Tibial nerve (tissue), 4 donors: ENCODE data around the gene RPA1. TPM values are rescaled to one million over a fixed set of nuclear protein-coding genes. Genes with fewer than 3 reads are reported as not detected.
"Not testable (repeated sequence)": the region's sequence is repeated elsewhere in the genome, so short reads cannot be mapped to it uniquely, and the experiment has no call there.

Experiments
- DNase-seq, 2 donors: peaks; one replicate each; pipeline ENCODE4 v3.0.0-alpha.2; 2019; ENCODE audit warnings: low spot score in 2 of 2
- H3K27ac ChIP-seq, 4 donors: fragments of 200-600 bp; sonication (generic) in 3 of 4; one replicate each; pipeline ENCODE4 v1.5.1; 2017 to 2019; ENCODE audit warnings: mild to moderate bottlenecking in 1 of 4
- H3K27me3 ChIP-seq, 2 donors: fragments of 200-600 bp; sonication (generic) in 1 of 2; one replicate each; pipeline versions ENCODE4 v1.5.1 to v1.6.0; 2017 to 2019
- H3K36me3 ChIP-seq, 3 donors: fragments of 200-600 bp; sonication (generic); one replicate each; pipeline ENCODE4 v1.5.1; 2018 to 2019
- H3K4me1 ChIP-seq, 4 donors: fragments of 200-600 bp; sonication (generic) in 3 of 4; one replicate each; pipeline ENCODE4 v1.5.1; 2017 to 2019
- H3K4me3 ChIP-seq, 4 donors: fragments of 200-600 bp; sonication (generic) in 3 of 4; one replicate each; pipeline ENCODE4 v1.5.1; 2017 to 2019; ENCODE audit warnings: mild to moderate bottlenecking in 1 of 4, moderate library complexity in 1 of 4
- H3K9me3 ChIP-seq, 4 donors: fragments of 200-600 bp; sonication (generic) in 3 of 4; one replicate each; pipeline ENCODE4 v1.5.1; 2017 to 2019
- CTCF ChIP-seq, 5 experiments: fragments of 200-600 bp in 3 of 5; fragments of 450-650 bp in 2 of 5; sonication (generic) in 3 of 5; IDR thresholded peaks; one replicate each; pipeline ENCODE4 v1.5.1; 2016 to 2019; ENCODE audit warnings: antibody characterized with exemption in 5 of 5, mild to moderate bottlenecking in 3 of 5, moderate library complexity in 2 of 5
- EP300 ChIP-seq, 2 donors: sonication (generic); formaldehyde crosslinking; IDR thresholded peaks; one replicate each; pipeline ENCODE4 v1.6.1; 2017; ENCODE audit warnings: antibody characterized with exemption in 2 of 2, mild to moderate bottlenecking in 1 of 2
- POLR2A ChIP-seq, 2 donors: fragments of 450-650 bp; IDR thresholded peaks; one replicate each; pipeline ENCODE4 v1.6.1; 2017; ENCODE audit warnings: antibody characterized with exemption in 2 of 2, mild to moderate bottlenecking in 2 of 2, moderate library complexity in 2 of 2
- WGBS, 2 donors: methylation state at CpG; one replicate each; pipeline ENCODE4 v1.1.5; 2018; 5-methylcytosine and 5-hydroxymethylcytosine counted together
- total RNA-seq, 4 donors: library from RNA; depleted of rRNA; stranded (reverse); fragments of >200 nt; gene quantifications; one replicate each; pipeline ENCODE4 v1.1.0, GENCODE V29; 2016

Gene RPA1
- total RNA-seq, 4 donors from 2014 or later, result 18.0 to 31.0 (median 26.7) TPM

DNA sequence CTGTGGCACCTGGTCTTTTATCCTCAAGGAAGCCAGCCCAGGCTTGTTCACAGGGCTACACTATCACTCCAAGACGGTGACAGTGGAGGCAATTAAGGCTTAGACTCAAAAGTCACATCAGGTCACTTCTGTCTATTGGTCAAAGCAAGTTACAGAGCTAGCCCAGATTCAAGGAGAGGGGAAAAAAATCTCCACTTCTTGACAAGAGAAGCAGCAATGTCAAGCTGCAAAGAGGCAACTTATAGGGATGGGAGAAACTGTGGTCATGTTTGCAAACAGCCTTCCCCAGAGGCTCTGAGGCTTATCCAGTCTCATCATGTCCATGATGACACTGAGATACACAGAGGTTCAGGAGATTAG, 36.4 kb upstream of the RPA1 start:
- no peaks in the 10 kb centered on the region for H3K36me3 ChIP-seq
- no peak overlapping the region for H3K27ac ChIP-seq
- DNase-seq, result no peak
- peaks cover 0 to 12% (median 0%) of the 10 kb centered on the region in 4 donors for H3K4me1 ChIP-seq
- H3K9me3 ChIP-seq, result no peaks in the 10 kb centered on the region
- TF ChIP-seq CTCF (IDR thresholded peaks at IDR 0.05), result no peak
- TF ChIP-seq POLR2A (IDR thresholded peaks at IDR 0.05), result no peak
- no peak for TF ChIP-seq EP300 (IDR thresholded peaks at IDR 0.05)
- 60 to 74% methylated on average over 1 of the region's 1 CpG for WGBS, 2 donors
- H3K27me3 ChIP-seq, result no peaks in the 10 kb centered on the region
- no peak overlapping the region for H3K4me3 ChIP-seq

DNA sequence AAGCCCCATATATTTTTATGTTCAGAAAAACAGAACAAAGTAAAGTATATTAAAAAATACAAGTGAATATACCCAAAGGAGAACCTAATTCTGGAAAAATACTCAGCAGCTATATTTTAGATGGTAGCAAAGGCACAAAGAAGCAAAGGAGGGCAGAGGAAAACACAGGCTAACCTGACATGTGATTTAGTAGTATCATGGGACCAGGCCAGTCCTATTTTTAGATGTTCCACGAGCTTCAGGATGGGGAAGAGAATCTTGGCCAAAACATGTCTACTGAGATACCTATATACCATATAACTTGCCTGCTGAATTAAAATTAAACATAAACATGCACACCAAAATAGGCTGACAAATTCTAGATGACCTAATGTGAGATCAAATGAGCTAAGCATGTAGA, 33.0 kb upstream of the RPA1 start:
- Histone ChIP-seq H3K27me3 (no peaks in the 10 kb centered on the region), H3K9me3 (no peaks in the 10 kb centered on the region), H3K4me1 (peaks cover 0 to 12% (median 0%) of the 10 kb centered on the region in 4 donors), H3K4me3 (no peak overlapping the region), H3K27ac (peak overlapping the region in 3 of 4 donors; percentile 48 to 50 (median 48)), H3K36me3 (peaks cover 0 to 18% (median 4%) of the 10 kb centered on the region in 3 donors)
- WGBS, 2 donors, result 13 to 17% methylated on average over 1 of the region's 1 CpG
- DNase-seq, result no peak
- TF ChIP-seq EP300 (IDR thresholded peaks at IDR 0.05) (peak in 1 of 2 donors; percentile 60), CTCF (IDR thresholded peaks at IDR 0.05) (no peak), POLR2A (IDR thresholded peaks at IDR 0.05) (no peak)

- WGBS, 2 donors, result 72 to 76% methylated on average over 3 of the region's 3 CpGs
- Histone ChIP-seq H3K4me1 (peaks cover 0 to 12% (median 0%) of the 10 kb centered on the region in 4 donors), H3K4me3 (no peak overlapping the region), H3K27me3 (no peaks in the 10 kb centered on the region), H3K9me3 (no peaks in the 10 kb centered on the region), H3K36me3 (peaks cover 0 to 22% (median 4%) of the 10 kb centered on the region in 3 donors), H3K27ac (peak overlapping the region in 2 of 4 donors; percentile 36 to 48)
- TF ChIP-seq POLR2A (IDR thresholded peaks at IDR 0.05), result no peak
- DNase-seq, result no peak
Observed at GRCh38 chr17:1797323-1797722, 32.5 kb upstream of the RPA1 start.

DNA sequence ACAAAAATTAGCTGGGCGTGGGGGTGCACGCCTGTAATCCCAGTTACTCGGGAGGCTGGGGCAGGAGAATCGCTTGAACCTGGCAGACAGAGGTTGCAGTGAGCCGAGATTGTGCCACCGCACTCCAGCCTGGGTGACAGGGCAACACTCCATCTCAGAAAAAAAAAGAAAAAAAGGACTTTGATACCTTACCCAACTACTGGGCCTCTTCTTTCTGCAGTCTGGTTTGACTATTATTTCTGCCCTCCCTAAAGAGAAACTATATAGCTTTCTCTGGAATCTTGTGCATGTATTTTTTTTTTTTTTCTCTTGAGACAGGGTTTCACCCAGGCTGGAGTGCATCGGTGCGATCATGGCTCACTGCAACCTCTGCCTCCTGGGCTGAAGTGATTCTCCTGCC, 32.0 kb upstream of the RPA1 start:
- peaks cover 0 to 25% (median 4%) of the 10 kb centered on the region in 3 donors for H3K36me3 ChIP-seq
- not testable (repeated sequence) for DNase-seq, H3K27me3 ChIP-seq, H3K9me3 ChIP-seq, H3K27ac ChIP-seq, H3K4me3 ChIP-seq
- WGBS, 2 donors, result 93 to 94% methylated on average over 8 of the region's 8 CpGs
- H3K4me1 ChIP-seq, result peaks cover 0 to 12% (median 0%) of the 10 kb centered on the region in 4 donors

DNA sequence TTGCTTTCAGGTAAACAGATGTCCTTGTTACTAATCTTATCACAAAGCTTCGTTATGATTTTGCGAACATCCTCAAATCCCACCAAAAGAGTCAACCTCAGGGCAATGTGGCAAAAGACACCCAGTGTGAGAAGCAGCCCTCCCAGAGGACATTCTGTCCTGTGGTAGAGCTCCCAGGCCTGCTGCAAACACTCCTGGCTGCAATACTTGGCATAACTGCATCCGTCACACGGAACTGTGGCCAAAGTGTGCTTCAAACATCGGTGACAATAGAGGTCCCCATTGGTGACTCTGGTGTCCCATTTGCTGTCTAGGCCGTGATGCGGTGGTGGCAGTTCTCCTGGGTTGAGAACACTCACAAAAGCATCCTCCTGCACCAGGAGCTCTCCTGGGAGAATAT, 29.6 kb upstream of the RPA1 start:
- no peak overlapping the region for H3K27ac ChIP-seq
- no peaks in the 10 kb centered on the region for H3K9me3 ChIP-seq
- H3K27me3 ChIP-seq, result no peaks in the 10 kb centered on the region
- no peak overlapping the region for H3K4me3 ChIP-seq
- peaks cover 0 to 12% (median 0%) of the 10 kb centered on the region in 4 donors for H3K4me1 ChIP-seq
- TF ChIP-seq CTCF (IDR thresholded peaks at IDR 0.05) (no peak), EP300 (IDR thresholded peaks at IDR 0.05) (no peak), POLR2A (IDR thresholded peaks at IDR 0.05) (no peak)
- H3K36me3 ChIP-seq, result peaks cover 0 to 42% (median 4%) of the 10 kb centered on the region in 3 donors
- DNase-seq, result no peak
- WGBS, 2 donors, result 83 to 97% methylated on average over 7 of the region's 7 CpGs

DNA sequence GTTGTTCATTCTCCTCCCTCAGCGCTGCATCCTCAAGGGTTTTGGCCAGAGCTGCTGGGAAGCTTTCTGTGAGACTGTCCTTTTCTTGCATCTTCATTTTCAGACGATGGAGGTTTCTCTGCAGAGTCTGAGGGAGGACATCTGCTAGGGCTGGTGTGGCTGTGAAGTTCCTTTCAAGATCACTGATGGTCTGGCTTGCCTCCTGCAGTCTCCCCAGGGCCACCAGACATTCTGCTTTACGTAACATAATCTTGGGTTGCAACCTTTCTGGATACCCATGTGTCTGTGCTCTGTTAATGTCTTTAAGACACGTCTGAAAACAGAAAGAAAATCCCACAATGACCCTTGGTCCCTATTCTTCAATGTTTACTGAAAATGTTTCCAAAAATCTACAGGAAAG, 29.1 kb upstream of the RPA1 start:
- Histone ChIP-seq H3K4me3 (no peak overlapping the region), H3K36me3 (peaks cover 0 to 42% (median 4%) of the 10 kb centered on the region in 3 donors), H3K27ac (no peak overlapping the region), H3K4me1 (peaks cover 0 to 12% (median 0%) of the 10 kb centered on the region in 4 donors), H3K27me3 (no peaks in the 10 kb centered on the region), H3K9me3 (no peaks in the 10 kb centered on the region)
- TF ChIP-seq EP300 (IDR thresholded peaks at IDR 0.05) (no peak), POLR2A (IDR thresholded peaks at IDR 0.05) (no peak), CTCF (IDR thresholded peaks at IDR 0.05) (no peak)
- DNase-seq, result no peak
- 62 to 69% methylated on average over 4 of the region's 4 CpGs for WGBS, 2 donors
